MM.1S (cell line): ENCODE data around the gene AP2A2.

Experiments used
- EZH2 ChIP-seq: fragments of 300-600 bp; sonication (generic); optimal IDR thresholded peaks from 2 replicates; pipeline ENCODE3; 2017; ENCODE audit warnings: low read depth, mild to moderate bottlenecking, antibody characterized with exemption, low read length, mixed read lengths
- TF ChIP-seq, protein P1 (sequence below): fragments of 300-600 bp; sonication (generic); IDR thresholded peaks from 2 replicates; pipeline ENCODE4 v1.5.1; 2016; ENCODE audit warnings: antibody characterized with exemption, low read length, mixed read lengths

DNA sequence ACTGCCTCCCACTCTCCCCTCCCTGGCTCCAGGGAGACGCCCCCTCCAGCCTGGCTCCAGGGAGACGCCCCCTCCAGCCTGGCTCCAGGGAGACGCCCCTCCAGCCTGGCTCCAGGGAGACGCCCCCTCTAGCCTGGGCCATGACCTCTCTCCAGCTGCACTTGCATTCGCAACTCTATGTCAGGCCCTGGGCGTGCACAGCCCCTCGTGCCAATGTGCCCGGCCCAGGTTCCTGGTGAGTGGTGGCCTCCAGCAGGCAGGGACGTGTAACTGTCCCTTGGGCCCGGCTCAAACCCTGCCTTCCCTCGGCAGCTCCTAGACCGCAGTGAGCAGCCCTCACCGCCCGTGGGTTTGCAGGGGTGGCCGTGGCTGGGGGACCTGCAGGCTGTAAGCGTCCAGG lies 104.0 kb downstream of the AP2A2 start:
- TF ChIP-seq EZH2 = no peak
- TF ChIP-seq, protein P1, sequence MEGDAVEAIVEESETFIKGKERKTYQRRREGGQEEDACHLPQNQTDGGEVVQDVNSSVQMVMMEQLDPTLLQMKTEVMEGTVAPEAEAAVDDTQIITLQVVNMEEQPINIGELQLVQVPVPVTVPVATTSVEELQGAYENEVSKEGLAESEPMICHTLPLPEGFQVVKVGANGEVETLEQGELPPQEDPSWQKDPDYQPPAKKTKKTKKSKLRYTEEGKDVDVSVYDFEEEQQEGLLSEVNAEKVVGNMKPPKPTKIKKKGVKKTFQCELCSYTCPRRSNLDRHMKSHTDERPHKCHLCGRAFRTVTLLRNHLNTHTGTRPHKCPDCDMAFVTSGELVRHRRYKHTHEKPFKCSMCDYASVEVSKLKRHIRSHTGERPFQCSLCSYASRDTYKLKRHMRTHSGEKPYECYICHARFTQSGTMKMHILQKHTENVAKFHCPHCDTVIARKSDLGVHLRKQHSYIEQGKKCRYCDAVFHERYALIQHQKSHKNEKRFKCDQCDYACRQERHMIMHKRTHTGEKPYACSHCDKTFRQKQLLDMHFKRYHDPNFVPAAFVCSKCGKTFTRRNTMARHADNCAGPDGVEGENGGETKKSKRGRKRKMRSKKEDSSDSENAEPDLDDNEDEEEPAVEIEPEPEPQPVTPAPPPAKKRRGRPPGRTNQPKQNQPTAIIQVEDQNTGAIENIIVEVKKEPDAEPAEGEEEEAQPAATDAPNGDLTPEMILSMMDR = no peak
